ENCODE measurements around the gene TTLL11.

GRCh38 chr9:122080986-122081385 lies 12.1 kb downstream of the TTLL11 start:
- TF ChIP-seq EZH2 (IDR thresholded peaks at IDR 0.05; ENCODE audit: insufficient read depth, poor library complexity, severe bottlenecking): no peak
- no peak for TF ChIP-seq EZH2phosphoT487 (IDR thresholded peaks at IDR 0.05; ENCODE audit: insufficient read depth, low read depth)
